HEK293 (cell line): ENCODE data around the gene AIFM3.
A peak's percentile ranks its signal among the peaks of the same experiment; 100 is the strongest.

ENCODE experiments used
- CTCF ChIA-PET: fragments of 350-600 bp; formaldehyde crosslinking; extraction: SDS; loops from one replicate; lab custom pipeline; 2021; ENCODE audit warnings: antibody characterized with exemption; lab: Yijun Ruan, JAX
- POLR2A ChIA-PET: fragments of 300-600 bp; formaldehyde crosslinking; extraction: SDS; loops from one replicate; lab custom pipeline; 2020; ENCODE audit warnings: antibody characterized with exemption, inconsistent platforms; lab: Yijun Ruan, JAX
- H3K27ac ChIP-seq: fragments of 200-500 bp; sonication (Bioruptor generic); 2 replicates; pipeline ENCODE4 v1.5.1; 2014; ENCODE audit warnings: low read depth, low read length, control low read depth, inconsistent platforms; ENCODE audit errors: extremely low read depth
- H3K36me3 ChIP-seq, 2 experiments: fragments of 200-500 bp in 1 of 2; sonication (Bioruptor generic) in 1 of 2; 1 replicate in 1 of 2; 2 replicates in 1 of 2; pipeline ENCODE4 v1.5.1; 2014 to 2017; ENCODE audit warnings: inconsistent platforms in 2 of 2, low read length in 2 of 2; ENCODE audit not compliant: control insufficient read depth in 2 of 2, insufficient read depth in 1 of 2
- H3K4me1 ChIP-seq: fragments of 200-500 bp; sonication (Bioruptor generic); 2 replicates; pipeline ENCODE4 v1.5.1; 2014; ENCODE audit warnings: mild to moderate bottlenecking, low read length, inconsistent platforms; ENCODE audit not compliant: control insufficient read depth, insufficient read depth
- H3K4me3 ChIP-seq: 2 replicates; pipeline ENCODE4 v1.5.1; 2011; ENCODE audit warnings: low read depth, mild to moderate bottlenecking, control low read depth, low read length, moderate library complexity
- H3K9me3 ChIP-seq: fragments of 200-500 bp; sonication (Bioruptor generic); 2 replicates; pipeline ENCODE4 v1.5.1; 2014; ENCODE audit warnings: low read depth, low read length, inconsistent platforms; ENCODE audit not compliant: control insufficient read depth, insufficient read depth
- GLI4 ChIP-seq: fragments of 450-650 bp; formaldehyde crosslinking; IDR thresholded peaks from 2 replicates; pipeline ENCODE4 v1.5.1; 2016; ENCODE audit warnings: missing biosample characterization, missing genetic modification characterization
- MEIS1 ChIP-seq: sonication (generic); formaldehyde crosslinking; IDR thresholded peaks from 2 replicates; pipeline ENCODE4 v1.8.1; 2022; ENCODE audit warnings: missing genetic modification reagents, mild to moderate bottlenecking, borderline replicate concordance
- SCRT2 ChIP-seq: fragments of 450-650 bp; formaldehyde crosslinking; IDR thresholded peaks from 2 replicates; pipeline ENCODE4 v1.5.1; 2016; ENCODE audit warnings: missing biosample characterization, missing genetic modification characterization
- ZBTB48 ChIP-seq: fragments of 450-650 bp; formaldehyde crosslinking; IDR thresholded peaks from 2 replicates; pipeline ENCODE4 v1.5.1; 2016; ENCODE audit warnings: missing biosample characterization, missing genetic modification characterization
- ZBTB8A ChIP-seq: fragments of 450-650 bp; formaldehyde crosslinking; IDR thresholded peaks from 2 replicates; pipeline ENCODE4 v1.5.1; 2016; ENCODE audit warnings: missing biosample characterization, missing genetic modification characterization
- ZFP37 ChIP-seq: fragments of 450-650 bp; formaldehyde crosslinking; IDR thresholded peaks from 2 replicates; pipeline ENCODE4 v1.5.1; 2016; ENCODE audit warnings: missing biosample characterization, missing genetic modification characterization
- ZNF221 ChIP-seq: fragments of 450-650 bp; formaldehyde crosslinking; IDR thresholded peaks from 2 replicates; pipeline ENCODE4 v1.5.1; 2017; ENCODE audit warnings: missing biosample characterization, missing genetic modification characterization, borderline replicate concordance
- ZNF274 ChIP-seq, 2 experiments: fragments of 200-500 bp in 1 of 2; fragments of 450-650 bp in 1 of 2; sonication (Bioruptor generic) in 1 of 2; formaldehyde crosslinking in 1 of 2; IDR thresholded peaks; 2 replicates each; pipeline versions ENCODE4 v1.5.1 to v1.6.1; 2014 to 2016; ENCODE audit warnings: borderline replicate concordance in 1 of 2, inconsistent platforms in 1 of 2, low read length in 1 of 2, missing biosample characterization in 1 of 2, missing genetic modification characterization in 1 of 2
- ZNF362 ChIP-seq: fragments of 450-650 bp; formaldehyde crosslinking; IDR thresholded peaks from 2 replicates; pipeline ENCODE4 v1.5.1; 2016; ENCODE audit warnings: missing biosample characterization, missing genetic modification characterization
- ZNF501 ChIP-seq: fragments of 450-650 bp; formaldehyde crosslinking; IDR thresholded peaks from 2 replicates; pipeline ENCODE4 v1.5.1; 2016; ENCODE audit warnings: missing biosample characterization, missing genetic modification characterization
- ZNF548 ChIP-seq: fragments of 450-650 bp; formaldehyde crosslinking; IDR thresholded peaks from 2 replicates; pipeline ENCODE4 v1.5.1; 2016; ENCODE audit warnings: missing biosample characterization, missing genetic modification characterization
- ZNF558 ChIP-seq: fragments of 450-650 bp; formaldehyde crosslinking; IDR thresholded peaks from 2 replicates; pipeline ENCODE4 v1.5.1; 2016; ENCODE audit warnings: missing biosample characterization, missing genetic modification characterization
- ZNF600 ChIP-seq: fragments of 450-650 bp; formaldehyde crosslinking; IDR thresholded peaks from 2 replicates; pipeline ENCODE4 v1.5.1; 2016; ENCODE audit warnings: missing biosample characterization, missing genetic modification characterization
- ZNF623 ChIP-seq: fragments of 450-650 bp; formaldehyde crosslinking; IDR thresholded peaks from 2 replicates; pipeline ENCODE4 v1.5.1; 2016; ENCODE audit warnings: missing biosample characterization, missing genetic modification characterization
- ZNF629 ChIP-seq: fragments of 450-650 bp; formaldehyde crosslinking; IDR thresholded peaks from 2 replicates; pipeline ENCODE4 v1.5.1; 2017; ENCODE audit warnings: missing biosample characterization, missing genetic modification characterization
- ZNF701 ChIP-seq: fragments of 450-650 bp; formaldehyde crosslinking; IDR thresholded peaks from 2 replicates; pipeline ENCODE4 v1.5.1; 2016; ENCODE audit warnings: missing biosample characterization, missing genetic modification characterization
- TF ChIP-seq, protein P1 (sequence below): fragments of 450-650 bp; formaldehyde crosslinking; IDR thresholded peaks from 2 replicates; pipeline ENCODE4 v1.5.1; 2017; ENCODE audit warnings: missing biosample characterization, missing genetic modification characterization
- TF ChIP-seq, protein P2 (sequence below): fragments of 450-650 bp; formaldehyde crosslinking; IDR thresholded peaks from 2 replicates; pipeline ENCODE4 v1.5.1; 2016; ENCODE audit warnings: missing biosample characterization, missing genetic modification characterization
- TF ChIP-seq, protein P3 (sequence below): sonication (generic); formaldehyde crosslinking; IDR thresholded peaks from 2 replicates; pipeline ENCODE4 v1.8.1; 2022; ENCODE audit warnings: mild to moderate bottlenecking, moderate library complexity, missing genetic modification reagents

AIFM3 gene

GRCh38 chr22:21022507-21022906 is 55.5 kb downstream of the AIFM3 start (continued):
- TF ChIP-seq ZNF274 (IDR thresholded peaks at IDR 0.05; ENCODE audit: low read length) (no peak), ZNF274 (tag by site-specific recombination; IDR thresholded peaks at IDR 0.05; ENCODE audit: borderline replicate concordance) (no peak), ZNF600 (tag by site-specific recombination) (no peak), ZNF701 (tag by site-specific recombination) (no peak), ZBTB48 (tag by site-specific recombination) (no peak), ZNF221 (tag by site-specific recombination) (no peak)
- TF ChIP-seq, protein P1, sequence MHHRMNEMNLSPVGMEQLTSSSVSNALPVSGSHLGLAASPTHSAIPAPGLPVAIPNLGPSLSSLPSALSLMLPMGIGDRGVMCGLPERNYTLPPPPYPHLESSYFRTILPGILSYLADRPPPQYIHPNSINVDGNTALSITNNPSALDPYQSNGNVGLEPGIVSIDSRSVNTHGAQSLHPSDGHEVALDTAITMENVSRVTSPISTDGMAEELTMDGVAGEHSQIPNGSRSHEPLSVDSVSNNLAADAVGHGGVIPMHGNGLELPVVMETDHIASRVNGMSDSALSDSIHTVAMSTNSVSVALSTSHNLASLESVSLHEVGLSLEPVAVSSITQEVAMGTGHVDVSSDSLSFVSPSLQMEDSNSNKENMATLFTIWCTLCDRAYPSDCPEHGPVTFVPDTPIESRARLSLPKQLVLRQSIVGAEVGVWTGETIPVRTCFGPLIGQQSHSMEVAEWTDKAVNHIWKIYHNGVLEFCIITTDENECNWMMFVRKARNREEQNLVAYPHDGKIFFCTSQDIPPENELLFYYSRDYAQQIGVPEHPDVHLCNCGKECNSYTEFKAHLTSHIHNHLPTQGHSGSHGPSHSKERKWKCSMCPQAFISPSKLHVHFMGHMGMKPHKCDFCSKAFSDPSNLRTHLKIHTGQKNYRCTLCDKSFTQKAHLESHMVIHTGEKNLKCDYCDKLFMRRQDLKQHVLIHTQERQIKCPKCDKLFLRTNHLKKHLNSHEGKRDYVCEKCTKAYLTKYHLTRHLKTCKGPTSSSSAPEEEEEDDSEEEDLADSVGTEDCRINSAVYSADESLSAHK (tag by site-specific recombination) = no peak

DNA sequence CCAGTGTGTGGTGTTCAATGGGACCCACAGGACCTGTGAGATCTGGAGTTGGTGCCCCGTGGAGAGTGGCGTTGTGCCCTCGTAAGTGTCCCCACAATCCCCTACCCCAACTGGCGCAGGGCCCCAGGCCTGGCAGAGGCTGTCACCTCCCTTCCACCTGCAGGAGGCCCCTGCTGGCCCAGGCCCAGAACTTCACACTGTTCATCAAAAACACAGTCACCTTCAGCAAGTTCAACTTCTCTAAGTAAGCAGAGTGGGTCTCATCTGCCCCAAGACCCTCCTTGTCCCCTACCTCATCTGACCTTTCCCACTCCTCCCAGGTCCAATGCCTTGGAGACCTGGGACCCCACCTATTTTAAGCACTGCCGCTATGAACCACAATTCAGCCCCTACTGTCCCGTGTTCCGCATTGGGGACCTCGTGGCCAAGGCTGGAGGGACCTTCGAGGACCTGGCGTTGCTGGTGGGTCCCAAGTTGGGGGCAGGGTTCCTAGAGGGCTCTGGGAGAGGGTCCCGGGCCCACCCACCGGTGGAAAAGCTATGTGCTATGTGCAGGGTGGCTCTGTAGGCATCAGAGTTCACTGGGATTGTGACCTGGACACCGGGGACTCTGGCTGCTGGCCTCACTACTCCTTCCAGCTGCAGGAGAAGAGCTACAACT is 56.0 kb downstream of the AIFM3 start:
- CTCF ChIA-PET = interaction anchor here (0.6 kb wide), 1 partner anchor 10 kb away, joined by 5 read pairs; no protein-coding TSS in a partner anchor
- TF ChIP-seq ZNF501 (tag by site-specific recombination) = no peak
- TF ChIP-seq GLI4 = no peak
- TF ChIP-seq ZNF548 (tag by site-specific recombination) = no peak
- no peak for TF ChIP-seq ZNF558 (tag by site-specific recombination)
- no peak for TF ChIP-seq MEIS1
- TF ChIP-seq, protein P2, sequence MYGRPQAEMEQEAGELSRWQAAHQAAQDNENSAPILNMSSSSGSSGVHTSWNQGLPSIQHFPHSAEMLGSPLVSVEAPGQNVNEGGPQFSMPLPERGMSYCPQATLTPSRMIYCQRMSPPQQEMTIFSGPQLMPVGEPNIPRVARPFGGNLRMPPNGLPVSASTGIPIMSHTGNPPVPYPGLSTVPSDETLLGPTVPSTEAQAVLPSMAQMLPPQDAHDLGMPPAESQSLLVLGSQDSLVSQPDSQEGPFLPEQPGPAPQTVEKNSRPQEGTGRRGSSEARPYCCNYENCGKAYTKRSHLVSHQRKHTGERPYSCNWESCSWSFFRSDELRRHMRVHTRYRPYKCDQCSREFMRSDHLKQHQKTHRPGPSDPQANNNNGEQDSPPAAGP (tag by site-specific recombination) = no peak
- TF ChIP-seq ZNF629 (tag by site-specific recombination) = no peak
- no peak for TF ChIP-seq ZBTB8A (tag by site-specific recombination)
- H3K4me3 ChIP-seq = no peak overlapping the region
- H3K4me1 ChIP-seq = no peaks in the 10 kb centered on the region
- H3K9me3 ChIP-seq = no peaks in the 10 kb centered on the region
- POLR2A ChIA-PET = no interaction called here
- H3K27ac ChIP-seq = no peak overlapping the region
- H3K36me3 ChIP-seq = no peaks in the 10 kb centered on the region

DNA sequence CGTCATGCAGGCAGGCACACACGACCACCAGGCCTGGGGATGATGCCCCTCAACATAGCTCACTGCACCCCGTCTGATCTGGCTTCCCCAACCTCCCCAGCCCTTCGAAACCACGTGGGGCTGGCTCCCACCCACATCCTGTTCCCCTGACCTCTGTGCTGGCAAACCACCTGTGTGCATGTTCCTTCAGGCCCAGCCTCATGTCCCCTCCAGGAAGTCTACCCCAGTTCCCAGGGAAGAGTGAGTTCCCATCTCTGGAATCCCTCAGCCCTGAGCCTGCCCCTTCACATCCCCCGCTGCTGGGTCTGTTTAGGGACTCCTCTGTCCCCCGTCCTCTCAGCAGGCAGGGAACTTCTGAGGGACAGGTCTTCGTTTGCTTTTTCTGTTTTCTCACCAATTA is 58.2 kb downstream of the AIFM3 start:
- CTCF ChIA-PET = interaction anchor here (0.6 kb wide), 1 partner anchor 21 kb away, joined by 3 read pairs; the partner anchor contains the start of gene LRRC74B
- no peaks in the 10 kb centered on the region for H3K9me3 ChIP-seq
- no peak overlapping the region for H3K4me3 ChIP-seq
- POLR2A ChIA-PET = no interaction called here
- TF ChIP-seq ZNF362 (tag by site-specific recombination) = no peak
- TF ChIP-seq, protein P3, sequence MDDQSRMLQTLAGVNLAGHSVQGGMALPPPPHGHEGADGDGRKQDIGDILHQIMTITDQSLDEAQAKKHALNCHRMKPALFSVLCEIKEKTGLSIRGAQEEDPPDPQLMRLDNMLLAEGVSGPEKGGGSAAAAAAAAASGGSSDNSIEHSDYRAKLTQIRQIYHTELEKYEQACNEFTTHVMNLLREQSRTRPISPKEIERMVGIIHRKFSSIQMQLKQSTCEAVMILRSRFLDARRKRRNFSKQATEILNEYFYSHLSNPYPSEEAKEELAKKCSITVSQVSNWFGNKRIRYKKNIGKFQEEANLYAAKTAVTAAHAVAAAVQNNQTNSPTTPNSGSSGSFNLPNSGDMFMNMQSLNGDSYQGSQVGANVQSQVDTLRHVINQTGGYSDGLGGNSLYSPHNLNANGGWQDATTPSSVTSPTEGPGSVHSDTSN (CRISPR knock-in tag) = no peak
- TF ChIP-seq ZFP37 = no peak
- TF ChIP-seq ZNF623 (tag by site-specific recombination) = no peak
- TF ChIP-seq SCRT2 (tag by site-specific recombination) = peak; percentile 44; the same call in 1 of the 2 replicates
- no peak for TF ChIP-seq GLI4
- TF ChIP-seq, all 188 proteins: peak for 1
- no peaks in the 10 kb centered on the region for H3K36me3 ChIP-seq
- H3K4me1 ChIP-seq = no peaks in the 10 kb centered on the region
- H3K27ac ChIP-seq = no peak overlapping the region
